Left lung (tissue), 10 donors: ENCODE measurements around the gene PMVK. TPM values are rescaled to one million over a fixed set of nuclear protein-coding genes. Genes with fewer than 3 reads are reported as not detected.

ENCODE experiments used
- ATAC-seq: fragments of 200-7000 bp; cut with Tn5 transposase; one replicate; pipeline ENCODE4 v1.9.1; 2020; ENCODE audit warnings: moderate library complexity
- DNase-seq, 4 donors: peaks; one replicate each; pipeline ENCODE4 v3.0.0-alpha.2; 2013 to 2020
- H3K27ac ChIP-seq, 2 donors: fragments of 200-600 bp; sonication (generic) in 1 of 2; one replicate each; pipeline versions ENCODE4 v1.5.0 to v1.8.0; 2020 to 2021
- H3K27me3 ChIP-seq, 2 donors: fragments of 200-600 bp; sonication (generic) in 1 of 2; one replicate each; pipeline versions ENCODE4 v1.5.0 to v1.8.0; 2020 to 2021
- H3K36me3 ChIP-seq, 2 donors: fragments of 200-600 bp; sonication (generic) in 1 of 2; one replicate each; pipeline versions ENCODE4 v1.5.0 to v1.8.0; 2020 to 2021
- H3K4me1 ChIP-seq, 2 donors: fragments of 200-600 bp; one replicate each; pipeline ENCODE4 v1.8.0; 2021
- H3K4me3 ChIP-seq, 2 donors: fragments of 200-600 bp; sonication (generic) in 1 of 2; one replicate each; pipeline versions ENCODE4 v1.5.0 to v1.8.0; 2020 to 2021; ENCODE audit warnings: mild to moderate bottlenecking in 1 of 2
- H3K9me3 ChIP-seq, 2 donors: fragments of 200-600 bp; sonication (generic) in 1 of 2; one replicate each; pipeline versions ENCODE4 v1.5.0 to v1.8.0; 2020 to 2021
- intact Hi-C, 2 donors: fragments of 100-400 bp; cut with DNase I; formaldehyde crosslinking; loops; one replicate each; pipeline versions ENCODE4 v1.11.2 to v1.14.2; 2022
- polyA plus RNA-seq, 6 donors: library from polyadenylated mRNA; unstranded; fragments of 120-200 nt; gene quantifications; one replicate each; pipeline ENCODE4 v1.2.1, GENCODE V29; 2013; ENCODE audit not compliant: insufficient read length in 6 of 6
- total RNA-seq, 2 donors: library from RNA; stranded (reverse); fragmentation: NEBNext Ultra II Directional; extraction: Animal tissue kit (Norgen Biotek cat#: 25700); gene quantifications; one replicate each; pipeline ENCODE4 v1.2.1, GENCODE V29; 2021
- TF ChIP-seq, protein P1 (sequence below), 2 donors: fragments of 200-600 bp; sonication (generic) in 1 of 2; IDR thresholded peaks; one replicate each; pipeline versions ENCODE4 v1.5.0 to v1.8.0; 2021; ENCODE audit warnings: antibody characterized with exemption in 2 of 2
- donor health status: DM: no; HTN: yes; CAD: no.
- donor health status: DM: no; HTN: no; CAD: no.

Gene PMVK
- total and polyA plus RNA-seq, 8 donors: 31.7 to 44.3 (median 35.8) TPM

DNA sequence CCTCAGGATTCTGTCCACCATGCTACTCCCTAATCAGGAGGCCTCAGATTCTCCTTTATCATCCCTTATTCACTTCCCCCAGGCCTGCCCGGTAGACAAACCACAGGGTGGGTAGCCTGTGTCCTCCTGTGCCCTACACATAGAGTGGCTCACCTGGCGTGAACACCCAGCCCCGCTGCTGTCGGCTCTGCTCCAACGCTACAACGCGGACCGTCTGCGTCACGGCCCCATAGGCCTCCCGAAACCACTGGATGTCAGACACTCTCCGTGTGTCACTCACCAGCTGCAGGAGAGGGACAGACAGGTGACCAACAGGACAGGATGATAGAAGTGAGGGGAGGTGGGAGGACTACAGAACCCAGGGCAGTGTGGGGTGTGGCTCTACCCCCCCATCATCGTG lies 10.3 kb downstream of the PMVK start:
- no peaks in the 10 kb centered on the region for H3K9me3 ChIP-seq
- ATAC-seq (no peak), DNase-seq (no peak)
- H3K4me3 ChIP-seq: no peak overlapping the region
- peaks cover 0 to 87% of the 10 kb centered on the region in 2 donors for H3K36me3 ChIP-seq
- H3K4me1 ChIP-seq: no peaks in the 10 kb centered on the region
- intact Hi-C loops: no loop called here
- no peak overlapping the region for H3K27ac ChIP-seq
- TF ChIP-seq, protein P1, sequence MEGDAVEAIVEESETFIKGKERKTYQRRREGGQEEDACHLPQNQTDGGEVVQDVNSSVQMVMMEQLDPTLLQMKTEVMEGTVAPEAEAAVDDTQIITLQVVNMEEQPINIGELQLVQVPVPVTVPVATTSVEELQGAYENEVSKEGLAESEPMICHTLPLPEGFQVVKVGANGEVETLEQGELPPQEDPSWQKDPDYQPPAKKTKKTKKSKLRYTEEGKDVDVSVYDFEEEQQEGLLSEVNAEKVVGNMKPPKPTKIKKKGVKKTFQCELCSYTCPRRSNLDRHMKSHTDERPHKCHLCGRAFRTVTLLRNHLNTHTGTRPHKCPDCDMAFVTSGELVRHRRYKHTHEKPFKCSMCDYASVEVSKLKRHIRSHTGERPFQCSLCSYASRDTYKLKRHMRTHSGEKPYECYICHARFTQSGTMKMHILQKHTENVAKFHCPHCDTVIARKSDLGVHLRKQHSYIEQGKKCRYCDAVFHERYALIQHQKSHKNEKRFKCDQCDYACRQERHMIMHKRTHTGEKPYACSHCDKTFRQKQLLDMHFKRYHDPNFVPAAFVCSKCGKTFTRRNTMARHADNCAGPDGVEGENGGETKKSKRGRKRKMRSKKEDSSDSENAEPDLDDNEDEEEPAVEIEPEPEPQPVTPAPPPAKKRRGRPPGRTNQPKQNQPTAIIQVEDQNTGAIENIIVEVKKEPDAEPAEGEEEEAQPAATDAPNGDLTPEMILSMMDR (IDR thresholded peaks at IDR 0.05): no peak
- no peaks in the 10 kb centered on the region for H3K27me3 ChIP-seq

DNA sequence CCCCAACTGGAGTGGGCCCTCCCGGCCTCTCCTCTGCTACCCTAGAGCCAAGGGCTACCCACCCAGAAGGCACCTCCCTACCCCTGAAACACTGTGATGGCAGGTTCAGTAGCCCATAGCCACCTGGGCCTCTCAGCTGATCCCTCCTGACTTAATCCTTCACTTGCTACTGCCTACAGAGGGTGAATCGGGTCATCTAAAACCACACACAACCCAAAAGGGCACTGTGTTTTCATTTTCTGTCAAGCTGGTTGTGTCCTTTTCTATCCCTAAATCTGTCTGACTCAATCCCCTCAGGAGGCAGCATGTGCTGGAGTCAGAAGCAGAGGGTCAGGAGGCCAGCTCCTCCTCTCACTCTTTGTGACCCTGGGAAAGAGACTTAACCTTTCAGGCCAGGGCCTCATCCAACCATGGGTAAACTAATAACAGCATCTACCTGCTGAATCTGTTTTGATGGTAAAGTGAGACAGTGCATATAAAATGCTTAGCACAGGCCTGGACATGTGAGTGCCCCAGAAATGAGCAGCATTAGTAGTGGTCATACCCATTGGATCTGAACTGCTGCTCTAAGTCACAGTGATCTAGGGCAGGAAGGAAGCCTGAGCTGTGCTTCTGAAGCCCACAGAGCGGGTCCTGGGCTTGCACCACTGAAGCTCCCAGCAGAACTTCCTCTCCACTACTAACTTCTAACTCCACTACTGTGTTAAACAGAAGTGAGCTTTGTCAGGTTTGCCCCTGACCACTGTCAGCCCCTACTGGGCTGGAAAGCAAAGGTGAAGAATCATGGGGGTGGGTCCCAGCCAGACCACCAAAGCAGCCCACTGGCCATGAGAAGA lies 11.0 kb downstream of the PMVK start:
- no peaks in the 10 kb centered on the region for H3K9me3 ChIP-seq
- ATAC-seq: no peak
- H3K4me3 ChIP-seq: no peak overlapping the region
- peaks cover 0 to 82% of the 10 kb centered on the region in 2 donors for H3K36me3 ChIP-seq
- no peak for DNase-seq
- no peaks in the 10 kb centered on the region for H3K4me1 ChIP-seq
- intact Hi-C loops: no loop called here
- H3K27ac ChIP-seq: no peak overlapping the region
- TF ChIP-seq, protein P1 (IDR thresholded peaks at IDR 0.05): no peak
- no peaks in the 10 kb centered on the region for H3K27me3 ChIP-seq

DNA sequence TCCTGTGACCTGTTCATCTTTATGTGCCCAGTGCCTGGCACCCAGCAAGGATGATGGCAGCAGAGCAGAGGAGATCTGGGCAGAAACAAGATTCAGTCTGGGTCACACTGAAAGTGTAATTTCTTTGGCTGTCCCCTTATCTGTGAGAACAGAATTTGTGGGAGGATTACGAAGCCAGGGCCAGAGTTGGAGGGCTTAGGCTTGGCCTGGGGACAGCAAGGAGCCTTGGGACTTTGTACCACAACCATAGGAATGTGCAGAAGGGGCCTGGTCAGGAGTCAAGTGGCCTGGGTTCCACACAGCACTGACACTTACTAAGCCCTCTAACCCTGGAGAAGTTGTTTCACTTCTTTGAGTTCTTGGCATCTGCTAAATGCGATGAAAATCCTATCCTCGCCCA lies 12.8 kb downstream of the PMVK start:
- intact Hi-C loops: no loop called here
- H3K27me3 ChIP-seq: no peaks in the 10 kb centered on the region
- ATAC-seq: no peak
- H3K27ac ChIP-seq: no peak overlapping the region
- no peaks in the 10 kb centered on the region for H3K4me1 ChIP-seq
- peaks cover 0 to 66% of the 10 kb centered on the region in 2 donors for H3K36me3 ChIP-seq
- TF ChIP-seq, protein P1 (IDR thresholded peaks at IDR 0.05): no peak
- H3K9me3 ChIP-seq: no peaks in the 10 kb centered on the region
- no peak for DNase-seq
- H3K4me3 ChIP-seq: no peak overlapping the region

DNA sequence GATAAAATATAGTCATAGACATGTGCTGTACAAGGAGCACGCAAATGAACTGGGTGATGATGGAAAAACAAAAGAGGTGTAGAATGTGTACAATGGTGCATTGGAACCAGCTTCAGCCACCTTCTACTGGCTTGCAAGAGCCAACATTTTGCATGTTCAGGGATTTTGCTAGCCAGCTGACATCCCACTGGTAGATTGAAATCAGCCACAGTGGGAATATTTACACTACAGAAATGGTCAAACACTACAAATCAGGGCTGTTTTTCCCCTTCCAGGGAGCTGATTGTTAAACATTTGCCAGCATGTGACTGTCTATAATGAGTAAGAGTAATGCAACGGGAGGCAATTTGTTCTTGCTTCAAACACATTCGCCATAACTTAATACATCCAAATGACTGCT lies 23.2 kb downstream of the PMVK start:
- intact Hi-C loops: no loop called here
- ATAC-seq (no peak), DNase-seq (no peak)
- H3K36me3 ChIP-seq: no peaks in the 10 kb centered on the region
- no peak overlapping the region for H3K27ac ChIP-seq
- H3K9me3 ChIP-seq: peaks cover 0 to 2% of the 10 kb centered on the region in 2 donors
- TF ChIP-seq, protein P1 (IDR thresholded peaks at IDR 0.05): no peak
- H3K4me3 ChIP-seq: no peak overlapping the region
- no peaks in the 10 kb centered on the region for H3K4me1 ChIP-seq
- no peaks in the 10 kb centered on the region for H3K27me3 ChIP-seq

DNA sequence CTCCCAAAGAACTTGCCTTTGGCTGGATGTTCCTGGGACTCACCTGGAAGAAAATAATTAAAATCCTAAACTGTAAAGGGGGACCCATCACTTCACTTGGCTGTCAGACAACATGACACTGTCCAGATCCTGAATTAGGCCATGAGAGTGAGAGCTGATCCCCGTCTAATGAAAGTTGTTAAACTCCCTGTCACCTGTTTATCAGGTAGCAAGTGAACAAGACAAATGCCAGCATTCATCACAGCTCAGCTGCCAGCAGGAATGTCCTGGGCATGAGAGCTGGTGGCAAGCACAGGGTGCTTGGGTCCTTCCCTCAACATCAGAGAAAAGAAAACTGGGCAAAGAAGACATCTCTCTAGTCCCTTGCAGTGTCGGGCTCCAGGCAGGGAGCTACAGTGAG lies 23.8 kb downstream of the PMVK start:
- ATAC-seq (no peak), DNase-seq (no peak)
- no peaks in the 10 kb centered on the region for H3K27me3 ChIP-seq
- TF ChIP-seq, protein P1 (IDR thresholded peaks at IDR 0.05): no peak
- intact Hi-C loops: no loop called here
- no peak overlapping the region for H3K4me3 ChIP-seq
- peaks cover 0 to 2% of the 10 kb centered on the region in 2 donors for H3K9me3 ChIP-seq
- no peak overlapping the region for H3K27ac ChIP-seq
- H3K4me1 ChIP-seq: no peaks in the 10 kb centered on the region
- no peaks in the 10 kb centered on the region for H3K36me3 ChIP-seq
